Measurements from ENCODE around the gene KCTD1.

DNA sequence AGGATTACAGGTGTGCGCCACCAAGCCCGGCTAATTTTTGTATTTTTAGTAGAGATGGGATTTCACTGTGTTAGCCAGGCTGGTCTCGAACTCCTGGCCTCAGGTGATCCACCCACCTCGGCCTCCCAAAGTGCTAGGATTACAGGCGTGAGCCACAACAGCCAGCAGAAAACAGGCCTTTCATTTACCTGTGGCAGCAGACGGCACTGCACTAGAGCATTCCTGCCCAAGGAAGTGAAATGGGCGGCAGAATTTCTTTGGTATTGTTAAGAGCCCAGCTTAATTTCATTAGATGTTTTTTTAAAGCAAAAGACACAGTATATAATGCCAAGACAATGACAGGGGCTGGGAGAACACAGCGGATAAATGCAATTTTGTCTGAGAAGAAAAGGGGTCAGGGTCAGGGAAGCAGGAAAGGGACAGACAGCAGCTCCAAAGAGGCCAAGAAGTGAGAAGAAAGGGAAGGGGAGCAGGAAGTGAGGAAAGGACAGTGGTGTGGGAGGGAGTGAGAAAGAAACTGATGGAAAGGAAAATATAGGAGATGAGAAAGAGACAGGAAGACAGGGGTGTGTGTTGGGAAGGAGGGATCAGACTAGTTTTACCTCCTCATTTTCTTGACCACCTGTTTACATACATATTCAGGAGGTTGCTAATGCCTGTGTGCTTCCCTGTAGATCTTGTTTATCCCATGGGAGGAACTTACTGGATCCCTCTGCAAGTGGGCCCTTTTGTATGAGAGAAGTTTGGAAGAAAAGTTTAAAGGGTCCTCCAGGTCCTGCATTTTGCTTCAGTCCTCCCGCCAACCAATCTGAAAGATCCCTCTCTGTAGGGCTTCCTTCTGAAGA is 32.5 kb downstream of the KCTD1 start:
- TF ChIP-seq YY1 (IDR thresholded peaks at IDR 0.05; ENCODE audit: insufficient read depth, insufficient read length): no peak
- no peak for TF ChIP-seq SUZ12 (IDR thresholded peaks at IDR 0.05; ENCODE audit: extremely low read depth, insufficient read depth, insufficient read length)
